Measurements from ENCODE around the gene SORCS2.

The SORCS2 gene

DNA sequence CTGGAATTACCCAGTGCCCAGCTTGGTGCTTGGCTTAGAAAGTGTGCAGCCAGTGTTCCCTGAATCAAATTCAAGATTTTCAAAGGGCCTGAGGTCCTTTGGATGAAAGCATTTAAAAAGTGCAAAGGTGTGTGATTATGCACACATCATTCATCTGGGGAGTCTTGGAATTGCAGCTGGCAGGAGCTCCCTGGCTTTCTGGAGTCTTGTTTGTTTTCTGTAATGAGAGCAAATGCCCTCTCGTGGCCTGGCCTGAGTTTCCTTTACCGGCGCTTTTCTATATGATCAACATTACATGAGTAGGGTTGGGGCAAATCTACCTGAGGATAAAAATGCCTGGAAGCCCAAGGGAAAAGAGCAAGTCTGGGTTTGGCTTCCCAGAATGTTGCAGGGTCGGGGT lies 24.6 kb upstream of the SORCS2 start:
- Histone ChIP-seq H3K27me3 (ENCODE audit: control insufficient read depth, low read length) (peaks cover 3% of the 10 kb centered on the region; the same call in 1 of the 2 replicates), H3K79me2 (ENCODE audit: control insufficient read depth, low read length) (no peaks in the 10 kb centered on the region), H3K36me3 (ENCODE audit: control insufficient read depth, low read length) (no peaks in the 10 kb centered on the region), H3K4me1 (ENCODE audit: control insufficient read depth, low read length) (peaks cover 18% of the 10 kb centered on the region), H3K9me3 (ENCODE audit: control insufficient read depth, insufficient read depth, low read length) (no peaks in the 10 kb centered on the region), H3K4me2 (ENCODE audit: low read length) (no peak overlapping the region), H4K20me1 (ENCODE audit: control insufficient read depth, insufficient read depth, low read depth, low read length) (no peaks in the 10 kb centered on the region), H3F3A (ENCODE audit: control insufficient read depth, insufficient read depth) (no peaks in the 10 kb centered on the region), H3K4me3 (ENCODE audit: low read length) (no peak overlapping the region), H3K9me2 (replicated peaks; ENCODE audit: control insufficient read depth, low read length) (no peaks in the 10 kb centered on the region), H3K27ac (ENCODE audit: low read depth, low read length) (no peak overlapping the region)
- TF ChIP-seq EZH2phosphoT487 (IDR thresholded peaks at IDR 0.05; ENCODE audit: borderline replicate concordance, low read length): no peak
- TF ChIP-seq, protein P1, sequence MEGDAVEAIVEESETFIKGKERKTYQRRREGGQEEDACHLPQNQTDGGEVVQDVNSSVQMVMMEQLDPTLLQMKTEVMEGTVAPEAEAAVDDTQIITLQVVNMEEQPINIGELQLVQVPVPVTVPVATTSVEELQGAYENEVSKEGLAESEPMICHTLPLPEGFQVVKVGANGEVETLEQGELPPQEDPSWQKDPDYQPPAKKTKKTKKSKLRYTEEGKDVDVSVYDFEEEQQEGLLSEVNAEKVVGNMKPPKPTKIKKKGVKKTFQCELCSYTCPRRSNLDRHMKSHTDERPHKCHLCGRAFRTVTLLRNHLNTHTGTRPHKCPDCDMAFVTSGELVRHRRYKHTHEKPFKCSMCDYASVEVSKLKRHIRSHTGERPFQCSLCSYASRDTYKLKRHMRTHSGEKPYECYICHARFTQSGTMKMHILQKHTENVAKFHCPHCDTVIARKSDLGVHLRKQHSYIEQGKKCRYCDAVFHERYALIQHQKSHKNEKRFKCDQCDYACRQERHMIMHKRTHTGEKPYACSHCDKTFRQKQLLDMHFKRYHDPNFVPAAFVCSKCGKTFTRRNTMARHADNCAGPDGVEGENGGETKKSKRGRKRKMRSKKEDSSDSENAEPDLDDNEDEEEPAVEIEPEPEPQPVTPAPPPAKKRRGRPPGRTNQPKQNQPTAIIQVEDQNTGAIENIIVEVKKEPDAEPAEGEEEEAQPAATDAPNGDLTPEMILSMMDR (IDR thresholded peaks at IDR 0.05; ENCODE audit: low read depth, low read length, poor library complexity, severe bottlenecking): no peak

DNA sequence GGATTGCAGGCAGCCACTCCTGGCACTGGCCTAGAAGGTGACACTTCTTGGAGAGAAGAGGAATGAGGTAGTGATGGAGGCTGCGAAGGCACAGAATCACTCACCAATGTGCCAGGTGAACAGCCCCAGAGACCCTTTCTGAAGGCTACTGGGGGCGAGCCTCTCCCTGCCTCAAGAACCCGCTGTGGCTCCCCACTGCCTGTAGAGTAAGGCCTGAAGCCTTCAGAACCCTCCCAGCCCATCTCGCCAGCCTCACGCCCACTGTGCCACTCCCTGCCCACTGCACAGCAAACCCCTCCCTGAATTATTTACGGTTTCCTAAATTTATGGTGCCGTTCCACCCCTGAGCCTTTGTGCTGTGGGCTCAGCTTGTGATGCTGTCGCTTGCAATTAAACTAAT lies 24.2 kb upstream of the SORCS2 start:
- no peak for TF ChIP-seq EZH2phosphoT487 (IDR thresholded peaks at IDR 0.05; ENCODE audit: borderline replicate concordance, low read length)
- TF ChIP-seq, protein P1 (IDR thresholded peaks at IDR 0.05; ENCODE audit: low read depth, low read length, poor library complexity, severe bottlenecking): no peak
- no peaks in the 10 kb centered on the region for H3K9me2 ChIP-seq (replicated peaks; ENCODE audit: control insufficient read depth, low read length)
- H3K4me3 ChIP-seq (ENCODE audit: low read length): no peak overlapping the region
- H3K4me1 ChIP-seq (ENCODE audit: control insufficient read depth, low read length): peaks cover 18% of the 10 kb centered on the region
- no peak overlapping the region for H3K27ac ChIP-seq (ENCODE audit: low read depth, low read length)
- H3K4me2 ChIP-seq (ENCODE audit: low read length): no peak overlapping the region
- no peaks in the 10 kb centered on the region for H3K79me2 ChIP-seq (ENCODE audit: control insufficient read depth, low read length)
- no peaks in the 10 kb centered on the region for H3K9me3 ChIP-seq (ENCODE audit: control insufficient read depth, insufficient read depth, low read length)
- no peaks in the 10 kb centered on the region for H3K36me3 ChIP-seq (ENCODE audit: control insufficient read depth, low read length)
- no peaks in the 10 kb centered on the region for H4K20me1 ChIP-seq (ENCODE audit: control insufficient read depth, insufficient read depth, low read depth, low read length)
- no peaks in the 10 kb centered on the region for H3F3A ChIP-seq (ENCODE audit: control insufficient read depth, insufficient read depth)
- H3K27me3 ChIP-seq (ENCODE audit: control insufficient read depth, low read length): peaks cover 3% of the 10 kb centered on the region; the same call in 1 of the 2 replicates

DNA sequence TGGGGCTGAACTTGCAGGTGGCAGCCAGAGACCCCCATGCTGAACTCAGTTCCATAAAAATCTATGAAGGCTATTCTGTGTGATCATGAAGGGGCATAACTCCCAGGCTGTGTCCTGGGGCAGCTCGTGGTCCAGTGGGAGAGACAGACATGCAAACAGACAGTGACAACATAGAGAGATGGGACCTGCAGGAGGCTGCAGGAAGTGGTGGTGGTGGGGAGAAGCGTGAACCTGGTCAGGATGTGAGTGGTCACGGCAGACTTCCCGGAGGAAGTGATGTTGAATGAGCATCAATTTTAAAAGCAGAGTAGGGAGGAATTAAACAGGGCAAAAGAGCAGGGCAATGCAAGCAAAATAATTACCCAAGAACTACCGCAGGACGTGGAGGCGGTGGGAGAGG lies 23.2 kb upstream of the SORCS2 start:
- Histone ChIP-seq H3K4me2 (ENCODE audit: low read length) (peak overlapping the region; percentile 39), H3F3A (ENCODE audit: control insufficient read depth, insufficient read depth) (no peaks in the 10 kb centered on the region), H4K20me1 (ENCODE audit: control insufficient read depth, insufficient read depth, low read depth, low read length) (no peaks in the 10 kb centered on the region), H3K9me2 (replicated peaks; ENCODE audit: control insufficient read depth, low read length) (no peaks in the 10 kb centered on the region), H3K27me3 (ENCODE audit: control insufficient read depth, low read length) (peaks cover 3% of the 10 kb centered on the region; the same call in 1 of the 2 replicates), H3K4me1 (ENCODE audit: control insufficient read depth, low read length) (peaks cover 18% of the 10 kb centered on the region), H3K4me3 (ENCODE audit: low read length) (no peak overlapping the region), H3K36me3 (ENCODE audit: control insufficient read depth, low read length) (no peaks in the 10 kb centered on the region), H3K9me3 (ENCODE audit: control insufficient read depth, insufficient read depth, low read length) (no peaks in the 10 kb centered on the region), H3K79me2 (ENCODE audit: control insufficient read depth, low read length) (no peaks in the 10 kb centered on the region), H3K27ac (ENCODE audit: low read depth, low read length) (no peak overlapping the region)
- no peak for TF ChIP-seq EZH2phosphoT487 (IDR thresholded peaks at IDR 0.05; ENCODE audit: borderline replicate concordance, low read length)
- TF ChIP-seq, protein P1 (IDR thresholded peaks at IDR 0.05; ENCODE audit: low read depth, low read length, poor library complexity, severe bottlenecking): no peak

Measured in DOHH2 (cell line).